ENCODE measurements around the gene ASTN2.

DNA sequence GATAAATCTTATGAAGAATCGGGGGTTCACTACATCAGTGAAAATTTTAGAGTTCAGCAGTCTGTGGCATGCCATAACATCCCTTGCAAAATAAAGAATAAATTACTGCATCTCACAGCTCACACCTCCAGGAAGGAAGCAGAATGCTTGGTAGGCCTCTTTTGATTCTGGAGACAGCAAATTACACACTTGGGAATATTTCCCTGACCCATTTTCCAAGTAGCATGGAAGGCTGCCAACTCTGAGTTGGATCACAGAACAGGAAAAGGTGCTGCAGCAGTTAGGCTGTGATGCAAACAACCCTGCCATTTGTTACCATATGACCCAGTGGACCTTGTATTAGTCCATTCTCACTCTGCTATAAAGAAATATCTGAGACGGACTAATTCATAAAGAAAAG, 293.5 kb downstream of the ASTN2 start:
- TF ChIP-seq, protein P1, sequence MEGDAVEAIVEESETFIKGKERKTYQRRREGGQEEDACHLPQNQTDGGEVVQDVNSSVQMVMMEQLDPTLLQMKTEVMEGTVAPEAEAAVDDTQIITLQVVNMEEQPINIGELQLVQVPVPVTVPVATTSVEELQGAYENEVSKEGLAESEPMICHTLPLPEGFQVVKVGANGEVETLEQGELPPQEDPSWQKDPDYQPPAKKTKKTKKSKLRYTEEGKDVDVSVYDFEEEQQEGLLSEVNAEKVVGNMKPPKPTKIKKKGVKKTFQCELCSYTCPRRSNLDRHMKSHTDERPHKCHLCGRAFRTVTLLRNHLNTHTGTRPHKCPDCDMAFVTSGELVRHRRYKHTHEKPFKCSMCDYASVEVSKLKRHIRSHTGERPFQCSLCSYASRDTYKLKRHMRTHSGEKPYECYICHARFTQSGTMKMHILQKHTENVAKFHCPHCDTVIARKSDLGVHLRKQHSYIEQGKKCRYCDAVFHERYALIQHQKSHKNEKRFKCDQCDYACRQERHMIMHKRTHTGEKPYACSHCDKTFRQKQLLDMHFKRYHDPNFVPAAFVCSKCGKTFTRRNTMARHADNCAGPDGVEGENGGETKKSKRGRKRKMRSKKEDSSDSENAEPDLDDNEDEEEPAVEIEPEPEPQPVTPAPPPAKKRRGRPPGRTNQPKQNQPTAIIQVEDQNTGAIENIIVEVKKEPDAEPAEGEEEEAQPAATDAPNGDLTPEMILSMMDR (IDR thresholded peaks at IDR 0.05; ENCODE audit: low read depth, low read length, poor library complexity, severe bottlenecking): no peak
- no peak for TF ChIP-seq EZH2phosphoT487 (IDR thresholded peaks at IDR 0.05; ENCODE audit: borderline replicate concordance, low read length)

Data from DOHH2 (cell line).